Retinal pigment epithelial cell (primary cell): ENCODE results near the gene TRPT1.

ENCODE experiments used
- DNase-seq: peaks from one replicate; pipeline ENCODE4 v3.0.0-alpha.2; 2010; ENCODE audit warnings: low read depth
- H3K4me3 ChIP-seq: 2 replicates; pipeline ENCODE4 v1.5.1; 2011; ENCODE audit warnings: mild to moderate bottlenecking, low read length, control low read depth, moderate library complexity
- CTCF ChIP-seq: conservative IDR thresholded peaks from 2 replicates; pipeline ENCODE4 v1.5.1; 2011; ENCODE audit warnings: low read depth, low read length, control low read depth, inconsistent platforms

The TRPT1 gene

GRCh38 chr11:64178951-64179639 lies 46.9 kb downstream of the TRPT1 start:
- H3K4me3 ChIP-seq, result no peak overlapping the region
- TF ChIP-seq CTCF, result no peak
- DNase-seq, result no peak

GRCh38 chr11:64178203-64178602 lies 47.8 kb downstream of the TRPT1 start:
- H3K4me3 ChIP-seq, result no peak overlapping the region
- TF ChIP-seq CTCF, result no peak
- no peak for DNase-seq

GRCh38 chr11:64176751-64177150 lies 49.2 kb downstream of the TRPT1 start:
- DNase-seq, result no peak
- TF ChIP-seq CTCF, result no peak
- H3K4me3 ChIP-seq, result no peak overlapping the region
